ENCODE measurements around the gene MCTP1. TPM values are rescaled to one million over a fixed set of nuclear protein-coding genes. Genes with fewer than 3 reads are reported as not detected.

Gene MCTP1
- total and polyA plus RNA-seq, 4 experiments from 2014 or later = 0.31 to 0.42 (median 0.39) TPM; not detected in 1

DNA sequence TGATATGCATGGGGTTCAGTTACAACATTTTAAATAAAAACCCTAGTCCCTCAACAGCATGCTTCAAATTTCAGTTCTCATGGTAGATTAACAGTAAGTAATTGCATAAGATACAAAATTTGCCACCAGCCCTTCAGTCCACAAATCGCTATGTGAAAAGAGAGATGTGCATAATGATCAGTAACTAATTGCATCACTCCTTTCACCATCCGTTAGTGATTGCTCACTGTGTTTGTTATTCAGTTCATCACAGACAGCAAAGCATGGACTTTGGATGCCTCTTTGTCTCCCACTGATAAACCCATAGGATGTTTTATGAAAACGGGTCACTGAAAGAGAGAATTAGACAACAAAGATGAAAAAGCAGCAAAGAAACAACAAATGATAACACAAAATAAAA is 103.2 kb downstream of the MCTP1 start:
- Histone ChIP-seq H3K4me3 (ENCODE audit: low read length in 2 of 2) (no peak overlapping the region), H3K27ac (ENCODE audit: low read depth, low read length) (no peak overlapping the region), H3K9me3 (ENCODE audit: control insufficient read depth in 1 of 2, low read length in 2 of 2) (no peaks in the 10 kb centered on the region), H3K27me3 (ENCODE audit: insufficient read depth, low read length) (no peaks in the 10 kb centered on the region), H3K4me1 (ENCODE audit: insufficient read depth, low read length) (no peaks in the 10 kb centered on the region), H3K36me3 (ENCODE audit: insufficient read depth, low read length) (no peaks in the 10 kb centered on the region)
- Mint-ChIP-seq H3K9me3 (peaks cover 0 to 5% (median 0%) of the 10 kb centered on the region in 8 donors), H3K4me3 (no peak overlapping the region), H3K36me3 (no peaks in the 10 kb centered on the region), H3K27ac (no peak overlapping the region), H3K4me1 (no peaks in the 10 kb centered on the region), H3K27me3 (no peaks in the 10 kb centered on the region)
- intact Hi-C loops (cut with micrococcal nuclease) = no loop called here
- CTCF ChIA-PET (ENCODE audit: partially characterized antibody) = no interaction called here
- POLR2A ChIA-PET (ENCODE audit: partially characterized antibody) = no interaction called here
- no peak for DNase-seq

DNA sequence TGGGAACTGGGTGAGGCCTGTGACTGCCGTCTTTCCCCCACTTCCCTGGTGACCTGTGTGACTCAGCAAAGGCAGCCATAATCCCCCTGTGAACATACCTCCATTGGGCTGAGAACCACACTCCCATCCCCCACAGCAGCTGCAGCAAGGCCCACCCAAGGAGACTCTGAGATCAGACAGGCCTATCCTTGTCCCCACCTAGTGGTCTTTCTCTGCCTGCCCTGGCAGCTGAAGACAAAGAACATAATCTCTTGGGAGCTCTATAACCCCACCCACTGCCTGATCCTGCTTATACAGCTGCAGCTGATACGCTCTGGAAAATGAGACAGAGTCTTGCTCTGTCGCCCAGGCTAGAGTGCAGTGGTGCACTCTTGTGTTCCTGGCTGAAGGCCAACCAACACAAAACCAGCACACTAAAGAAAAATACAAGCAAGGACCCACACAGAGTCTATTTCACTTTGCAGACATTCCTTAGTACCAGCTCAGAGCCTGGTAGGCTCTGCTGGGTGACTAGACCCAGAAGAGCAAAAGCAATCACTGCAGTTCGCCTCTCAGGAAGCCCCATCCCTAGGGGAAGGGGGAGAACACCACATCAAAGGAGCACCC is 106.7 kb downstream of the MCTP1 start:
- H3K4me3 ChIP-seq (ENCODE audit: low read length in 2 of 2) = no peak overlapping the region
- DNase-seq = no peak
- H3K36me3 Mint-ChIP-seq = no peaks in the 10 kb centered on the region
- no peaks in the 10 kb centered on the region for H3K27me3 Mint-ChIP-seq
- no peaks in the 10 kb centered on the region for H3K4me1 Mint-ChIP-seq
- ChIA-PET POLR2A (ENCODE audit: partially characterized antibody) (no interaction called here), CTCF (ENCODE audit: partially characterized antibody) (no interaction called here)
- no peaks in the 10 kb centered on the region for H3K9me3 ChIP-seq (ENCODE audit: control insufficient read depth in 1 of 2, low read length in 2 of 2)
- no peaks in the 10 kb centered on the region for H3K4me1 ChIP-seq (ENCODE audit: insufficient read depth, low read length)
- H3K27ac ChIP-seq (ENCODE audit: low read depth, low read length) = no peak overlapping the region
- intact Hi-C loops (cut with micrococcal nuclease) = no loop called here
- no peak overlapping the region for H3K27ac Mint-ChIP-seq
- H3K36me3 ChIP-seq (ENCODE audit: insufficient read depth, low read length) = no peaks in the 10 kb centered on the region
- peaks cover 0 to 5% (median 0%) of the 10 kb centered on the region in 8 donors for H3K9me3 Mint-ChIP-seq
- H3K4me3 Mint-ChIP-seq = no peak overlapping the region
- H3K27me3 ChIP-seq (ENCODE audit: insufficient read depth, low read length) = no peaks in the 10 kb centered on the region

DNA sequence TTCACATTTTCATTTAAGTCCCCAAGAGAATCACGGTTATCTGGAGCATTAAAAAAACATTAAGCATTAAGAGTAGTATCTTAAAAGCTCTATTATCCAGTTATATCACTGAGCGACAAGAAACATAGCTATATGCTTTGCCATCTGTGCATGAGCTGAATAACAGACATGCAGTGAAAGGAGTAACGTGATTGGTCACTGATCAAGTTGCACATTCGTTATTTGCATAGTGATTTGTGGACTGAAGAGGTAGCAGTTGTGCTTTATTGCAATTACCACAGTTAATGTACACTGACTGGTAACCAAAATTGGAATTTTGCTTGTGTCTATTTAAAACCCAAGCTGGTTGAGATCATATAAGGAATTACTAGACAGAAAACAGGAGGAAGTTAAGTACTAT is 107.4 kb downstream of the MCTP1 start:
- H3K9me3 ChIP-seq (ENCODE audit: control insufficient read depth in 1 of 2, low read length in 2 of 2) = no peaks in the 10 kb centered on the region
- ChIA-PET POLR2A (ENCODE audit: partially characterized antibody) (no interaction called here), CTCF (ENCODE audit: partially characterized antibody) (no interaction called here)
- H3K4me3 Mint-ChIP-seq = no peak overlapping the region
- H3K27ac ChIP-seq (ENCODE audit: low read depth, low read length) = no peak overlapping the region
- H3K4me3 ChIP-seq (ENCODE audit: low read length in 2 of 2) = no peak overlapping the region
- no peaks in the 10 kb centered on the region for H3K4me1 Mint-ChIP-seq
- H3K36me3 ChIP-seq (ENCODE audit: insufficient read depth, low read length) = no peaks in the 10 kb centered on the region
- H3K27me3 Mint-ChIP-seq = no peaks in the 10 kb centered on the region
- DNase-seq = no peak
- H3K9me3 Mint-ChIP-seq = peaks cover 0 to 5% (median 0%) of the 10 kb centered on the region in 8 donors
- no peaks in the 10 kb centered on the region for H3K27me3 ChIP-seq (ENCODE audit: insufficient read depth, low read length)
- no peaks in the 10 kb centered on the region for H3K4me1 ChIP-seq (ENCODE audit: insufficient read depth, low read length)
- H3K27ac Mint-ChIP-seq = no peak overlapping the region
- H3K36me3 Mint-ChIP-seq = no peaks in the 10 kb centered on the region
- intact Hi-C loops (cut with micrococcal nuclease) = no loop called here

DNA sequence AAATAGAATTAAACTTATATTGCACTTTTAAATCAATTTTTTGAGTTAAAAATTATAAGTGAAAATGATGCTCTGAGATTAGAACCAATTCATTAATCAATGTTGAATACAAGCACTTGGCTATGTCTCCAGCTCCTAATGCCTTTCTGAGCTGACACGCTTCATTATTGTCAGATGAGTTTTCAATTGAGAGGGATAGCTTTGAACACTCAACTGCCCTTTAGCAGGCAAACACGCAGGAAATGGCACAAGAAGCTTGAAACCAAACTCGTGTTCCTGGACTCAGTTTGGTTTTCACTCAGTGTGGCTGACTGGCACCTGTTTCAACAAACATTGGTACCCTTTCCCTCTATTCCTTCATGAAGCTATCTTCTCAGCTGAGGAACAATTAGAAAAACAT is 109.8 kb downstream of the MCTP1 start:
- Mint-ChIP-seq H3K27ac (no peak overlapping the region), H3K27me3 (no peaks in the 10 kb centered on the region), H3K9me3 (peaks cover 0 to 9% (median under 1%) of the 10 kb centered on the region in 8 donors), H3K4me3 (no peak overlapping the region), H3K36me3 (no peaks in the 10 kb centered on the region), H3K4me1 (no peaks in the 10 kb centered on the region)
- Histone ChIP-seq H3K27me3 (ENCODE audit: insufficient read depth, low read length) (no peaks in the 10 kb centered on the region), H3K4me1 (ENCODE audit: insufficient read depth, low read length) (no peaks in the 10 kb centered on the region), H3K4me3 (ENCODE audit: low read length in 2 of 2) (no peak overlapping the region), H3K27ac (ENCODE audit: low read depth, low read length) (no peak overlapping the region), H3K36me3 (ENCODE audit: insufficient read depth, low read length) (no peaks in the 10 kb centered on the region), H3K9me3 (ENCODE audit: control insufficient read depth in 1 of 2, low read length in 2 of 2) (no peaks in the 10 kb centered on the region)
- no peak for DNase-seq
- ChIA-PET CTCF (ENCODE audit: partially characterized antibody) (no interaction called here), POLR2A (ENCODE audit: partially characterized antibody) (no interaction called here)
- intact Hi-C loops (cut with micrococcal nuclease) = no loop called here

DNA sequence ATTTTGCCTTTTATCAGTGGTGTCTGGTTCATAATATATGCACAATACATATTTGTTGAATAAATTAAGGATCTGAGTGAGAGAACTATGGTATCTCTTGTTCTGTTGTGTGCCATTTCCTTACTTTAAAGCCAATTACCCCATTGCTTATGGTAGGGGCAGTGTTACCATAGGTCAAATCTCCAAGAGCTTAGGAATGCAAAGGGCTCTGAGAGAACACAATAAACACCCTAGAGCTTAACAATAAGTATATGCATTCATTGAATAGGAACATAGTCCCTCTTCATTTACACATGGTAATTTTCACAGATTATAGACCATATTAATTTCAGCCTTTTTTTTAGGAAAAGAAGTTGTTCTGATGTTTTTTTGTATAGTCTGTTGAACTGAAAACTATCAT is 112.2 kb downstream of the MCTP1 start:
- H3K27ac Mint-ChIP-seq = no peak overlapping the region
- peaks cover 0 to 12% (median 6%) of the 10 kb centered on the region in 8 donors for H3K9me3 Mint-ChIP-seq
- Histone ChIP-seq H3K4me1 (ENCODE audit: insufficient read depth, low read length) (no peaks in the 10 kb centered on the region), H3K4me3 (ENCODE audit: low read length in 2 of 2) (no peak overlapping the region), H3K27me3 (ENCODE audit: insufficient read depth, low read length) (no peaks in the 10 kb centered on the region), H3K36me3 (ENCODE audit: insufficient read depth, low read length) (no peaks in the 10 kb centered on the region), H3K27ac (ENCODE audit: low read depth, low read length) (no peak overlapping the region), H3K9me3 (ENCODE audit: control insufficient read depth in 1 of 2, low read length in 2 of 2) (no peaks in the 10 kb centered on the region)
- intact Hi-C loops (cut with micrococcal nuclease) = no loop called here
- ChIA-PET POLR2A (ENCODE audit: partially characterized antibody) (no interaction called here), CTCF (ENCODE audit: partially characterized antibody) (no interaction called here)
- H3K4me1 Mint-ChIP-seq = no peaks in the 10 kb centered on the region
- H3K4me3 Mint-ChIP-seq = no peak overlapping the region
- no peaks in the 10 kb centered on the region for H3K36me3 Mint-ChIP-seq
- H3K27me3 Mint-ChIP-seq = no peaks in the 10 kb centered on the region
- DNase-seq = no peak

DNA sequence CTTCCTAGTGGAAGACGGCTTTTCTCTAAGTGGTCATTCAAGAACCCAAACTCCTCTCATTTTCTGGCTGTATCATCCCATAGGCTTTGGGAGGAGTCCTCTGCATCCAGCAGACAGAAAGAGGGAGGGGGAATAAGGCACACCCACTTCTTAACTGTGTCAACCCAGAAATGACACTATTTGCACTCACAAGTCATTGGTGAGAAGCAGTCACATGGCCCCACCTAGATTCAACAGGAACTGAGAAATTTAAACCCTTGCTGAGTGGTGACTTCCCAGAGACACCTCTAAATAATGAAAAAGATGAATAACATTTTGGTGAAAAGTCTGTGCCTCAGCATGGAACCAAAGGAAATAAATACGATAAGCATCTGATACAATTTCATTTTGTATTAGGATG is 120.0 kb downstream of the MCTP1 start:
- intact Hi-C loops (cut with micrococcal nuclease) = no loop called here
- H3K9me3 ChIP-seq (ENCODE audit: control insufficient read depth in 1 of 2, low read length in 2 of 2) = no peaks in the 10 kb centered on the region
- ChIA-PET POLR2A (ENCODE audit: partially characterized antibody) (no interaction called here), CTCF (ENCODE audit: partially characterized antibody) (no interaction called here)
- H3K4me1 ChIP-seq (ENCODE audit: insufficient read depth, low read length) = no peaks in the 10 kb centered on the region
- H3K27me3 ChIP-seq (ENCODE audit: insufficient read depth, low read length) = no peaks in the 10 kb centered on the region
- H3K4me1 Mint-ChIP-seq = peaks cover 0 to 4% (median 0%) of the 10 kb centered on the region in 4 donors
- peaks cover 0 to 5% (median 5%) of the 10 kb centered on the region in 8 donors for H3K9me3 Mint-ChIP-seq
- DNase-seq = no peak
- H3K4me3 ChIP-seq (ENCODE audit: low read length in 2 of 2) = no peak overlapping the region
- H3K36me3 ChIP-seq (ENCODE audit: insufficient read depth, low read length) = no peaks in the 10 kb centered on the region
- H3K36me3 Mint-ChIP-seq = no peaks in the 10 kb centered on the region
- H3K27ac Mint-ChIP-seq = no peak overlapping the region
- H3K4me3 Mint-ChIP-seq = no peak overlapping the region
- no peak overlapping the region for H3K27ac ChIP-seq (ENCODE audit: low read depth, low read length)
- H3K27me3 Mint-ChIP-seq = no peaks in the 10 kb centered on the region

DNA sequence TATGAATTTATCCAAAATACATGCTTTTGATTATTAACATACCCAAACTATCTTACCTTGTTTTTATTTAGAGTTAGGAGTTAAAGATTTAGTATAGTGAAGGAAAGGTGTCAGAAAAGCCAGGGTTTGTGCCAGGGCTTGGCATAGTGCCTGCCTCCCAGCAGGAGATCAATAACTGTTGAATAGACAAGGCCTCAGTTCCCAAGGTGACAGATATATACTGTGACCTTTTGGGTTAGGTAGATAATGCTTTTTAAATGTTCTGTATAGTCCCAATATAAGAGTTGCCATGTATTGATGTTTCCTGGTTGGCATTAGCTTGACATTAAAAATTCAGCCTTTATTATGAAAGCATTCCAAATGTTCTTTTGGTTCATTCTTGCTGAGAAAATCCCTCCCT is 121.8 kb downstream of the MCTP1 start:
- intact Hi-C loops (cut with micrococcal nuclease) = no loop called here
- DNase-seq = no peak
- H3K27ac Mint-ChIP-seq = no peak overlapping the region
- CTCF ChIA-PET (ENCODE audit: partially characterized antibody) = no interaction called here
- no peaks in the 10 kb centered on the region for H3K36me3 ChIP-seq (ENCODE audit: insufficient read depth, low read length)
- H3K4me1 ChIP-seq (ENCODE audit: insufficient read depth, low read length) = no peaks in the 10 kb centered on the region
- peaks cover 0 to 4% (median 0%) of the 10 kb centered on the region in 4 donors for H3K4me1 Mint-ChIP-seq
- no peak overlapping the region for H3K4me3 Mint-ChIP-seq
- H3K36me3 Mint-ChIP-seq = no peaks in the 10 kb centered on the region
- no peaks in the 10 kb centered on the region for H3K9me3 ChIP-seq (ENCODE audit: control insufficient read depth in 1 of 2, low read length in 2 of 2)
- H3K27ac ChIP-seq (ENCODE audit: low read depth, low read length) = no peak overlapping the region
- H3K27me3 ChIP-seq (ENCODE audit: insufficient read depth, low read length) = no peaks in the 10 kb centered on the region
- peaks cover 0 to 4% (median 1%) of the 10 kb centered on the region in 8 donors for H3K9me3 Mint-ChIP-seq
- no peaks in the 10 kb centered on the region for H3K27me3 Mint-ChIP-seq
- H3K4me3 ChIP-seq (ENCODE audit: low read length in 2 of 2) = no peak overlapping the region
- POLR2A ChIA-PET (ENCODE audit: partially characterized antibody) = no interaction called here

Measured in CD4-positive, alpha-beta memory T cell (primary cell).